ENCODE measurements around the gene CPNE9.

Gene CPNE9

DNA sequence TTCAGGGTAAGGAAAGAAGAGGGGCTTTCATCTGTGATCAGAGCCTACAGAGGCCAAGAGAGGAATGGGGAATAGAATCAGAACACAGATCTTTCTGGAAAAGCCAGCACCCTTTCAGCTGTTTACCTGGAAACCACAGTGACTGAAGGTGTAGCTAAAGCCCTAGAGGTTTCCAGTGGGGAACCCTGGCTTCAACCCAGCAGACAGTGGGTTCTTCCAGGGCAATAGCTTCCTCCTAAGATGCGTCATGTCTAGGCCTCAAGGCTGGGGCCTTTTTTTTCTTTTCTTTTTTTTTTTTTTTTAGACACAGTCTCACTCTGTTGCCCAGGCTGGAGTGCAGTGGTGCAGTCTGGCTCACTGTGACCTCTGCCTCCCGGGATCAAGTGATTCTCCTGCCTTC, 3.1 kb upstream of the CPNE9 start:
- DNase-seq (ENCODE audit: low read depth in 2 of 2) = peak in 1 of 2 donors; percentile 4
- no peak for TF ChIP-seq CTCF (IDR thresholded peaks at IDR 0.05; ENCODE audit: low read depth, low read length)
- H3K4me3 ChIP-seq (replicated peaks in 1 of 2; ENCODE audit: low read depth in 2 of 2, low read length in 2 of 2) = no peak overlapping the region

DNA sequence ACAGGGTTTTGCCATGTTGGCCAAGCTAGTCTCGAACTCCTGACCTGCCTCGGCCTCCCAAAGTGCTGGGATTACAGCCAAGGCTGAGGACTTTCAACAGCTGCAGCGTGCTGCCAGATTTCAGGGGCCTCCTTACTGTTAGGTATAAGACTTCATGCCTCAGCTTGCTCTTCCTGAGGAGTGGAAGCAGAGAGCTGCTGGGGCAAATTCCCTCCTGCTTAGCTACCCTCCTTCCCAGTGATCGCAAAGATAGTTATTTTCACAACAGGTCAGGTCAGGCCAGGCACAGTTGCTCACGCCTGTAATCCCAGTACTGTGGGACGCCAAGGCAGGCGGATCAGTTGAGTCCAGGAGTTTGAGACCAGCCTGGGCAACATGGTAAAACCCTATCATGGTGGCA, 2.6 kb upstream of the CPNE9 start:
- TF ChIP-seq CTCF (IDR thresholded peaks at IDR 0.05; ENCODE audit: low read depth, low read length) = no peak
- no peak overlapping the region for H3K4me3 ChIP-seq (replicated peaks in 1 of 2; ENCODE audit: low read depth in 2 of 2, low read length in 2 of 2)
- no peak for DNase-seq (ENCODE audit: low read depth in 2 of 2)

GRCh38 chr3:9701711-9702110, 1.9 kb upstream of the CPNE9 start:
- no peak for TF ChIP-seq CTCF (IDR thresholded peaks at IDR 0.05; ENCODE audit: low read depth, low read length)
- DNase-seq (ENCODE audit: low read depth in 2 of 2) = no peak
- no peak overlapping the region for H3K4me3 ChIP-seq (replicated peaks in 1 of 2; ENCODE audit: low read depth in 2 of 2, low read length in 2 of 2)

GRCh38 chr3:9703240-9703639, 393 bp upstream of the CPNE9 start:
- DNase-seq (ENCODE audit: low read depth in 2 of 2) = no peak
- no peak overlapping the region for H3K4me3 ChIP-seq (replicated peaks in 1 of 2; ENCODE audit: low read depth in 2 of 2, low read length in 2 of 2)
- no peak for TF ChIP-seq CTCF (IDR thresholded peaks at IDR 0.05; ENCODE audit: low read depth, low read length)

- peak overlapping the region; percentile 27 to 32 for H3K4me3 ChIP-seq (replicated peaks in 1 of 2; ENCODE audit: low read depth in 2 of 2, low read length in 2 of 2)
- DNase-seq (ENCODE audit: low read depth in 2 of 2) = peak; percentile 21 to 27
- TF ChIP-seq CTCF (IDR thresholded peaks at IDR 0.05; ENCODE audit: low read depth, low read length) = no peak
Measured at GRCh38 chr3:9704347-9705322, 1.0 kb downstream of the CPNE9 start.

- DNase-seq (ENCODE audit: low read depth in 2 of 2) = no peak
- TF ChIP-seq CTCF (IDR thresholded peaks at IDR 0.05; ENCODE audit: low read depth, low read length) = no peak
- no peak overlapping the region for H3K4me3 ChIP-seq (replicated peaks in 1 of 2; ENCODE audit: low read depth in 2 of 2, low read length in 2 of 2)
Measured at GRCh38 chr3:9710174-9710739, 6.6 kb downstream of the CPNE9 start.
